HTERT RPE-1 (cell line): ENCODE data around the gene ECI2.
"Not testable (repeated sequence)": the region's sequence is repeated elsewhere in the genome, so short reads cannot be mapped to it uniquely, and the experiment has no call there.

Experiments
- in situ Hi-C: fragments of 300-500 bp; cut with MboI; formaldehyde crosslinking; loops from 4 replicates; pipeline ENCODE4 v1.14.3; 2020; ENCODE audit warnings: low sequenced_read_pairs

The ECI2 gene

GRCh38 chr6:4105980-4106536, 29.3 kb downstream of the ECI2 start:
- in situ Hi-C loops: no loop called here

- in situ Hi-C loops: no loop called here
These were observed 31.4 kb downstream of the ECI2 start for GRCh38 chr6:4103929-4104328.

- in situ Hi-C loops: no loop called here
These were observed 32.6 kb downstream of the ECI2 start for GRCh38 chr6:4102687-4103244.

GRCh38 chr6:4101298-4101697, 34.1 kb downstream of the ECI2 start:
- in situ Hi-C loops: no loop called here

- in situ Hi-C loops: no loop called here
These were observed 34.7 kb downstream of the ECI2 start for GRCh38 chr6:4100655-4101054.

GRCh38 chr6:4093288-4093687, 42.1 kb downstream of the ECI2 start:
- in situ Hi-C loops: no loop called here

- in situ Hi-C loops: no loop called here
These were observed 43.4 kb downstream of the ECI2 start for GRCh38 chr6:4091941-4092340.

GRCh38 chr6:4090043-4090442, 45.3 kb downstream of the ECI2 start:
- in situ Hi-C loops: not testable (repeated sequence)

- in situ Hi-C loops: no loop called here
These were observed 46.7 kb downstream of the ECI2 start for GRCh38 chr6:4088704-4089103.

- in situ Hi-C loops: no loop called here
These were observed 50.1 kb downstream of the ECI2 start for GRCh38 chr6:4085332-4085700.

GRCh38 chr6:4084444-4085331, 50.7 kb downstream of the ECI2 start:
- in situ Hi-C loops: no loop called here

- in situ Hi-C loops: no loop called here
These were observed 56.5 kb downstream of the ECI2 start, which contains the start of gene FAM217A for GRCh38 chr6:4078691-4079471. FAM217A (minus strand) TSS chr6:4079137; CDS start chr6:4077414, 1,723 bp downstream.

GRCh38 chr6:4074478-4075235, 60.7 kb downstream of the ECI2 start:
- in situ Hi-C loops: no loop called here

GRCh38 chr6:4071330-4071729, 64.0 kb downstream of the ECI2 start:
- in situ Hi-C loops: no loop called here

- in situ Hi-C loops: no loop called here
These were observed 66.2 kb downstream of the ECI2 start for GRCh38 chr6:4069199-4069598.

GRCh38 chr6:4067673-4068072, 67.7 kb downstream of the ECI2 start:
- in situ Hi-C loops: no loop called here

GRCh38 chr6:4066029-4066755, 69.2 kb downstream of the ECI2 start:
- in situ Hi-C loops: no loop called here
